Stimulated activated CD8-positive, alpha-beta memory T cell treated with anti-CD3 and anti-CD28 coated beads, Interleukin-15, amount 100 ng/mL, for 4 hours (primary cell): ENCODE data around the gene C11orf91.
"Not testable (repeated sequence)": the region's sequence is repeated elsewhere in the genome, so short reads cannot be mapped to it uniquely, and the experiment has no call there.

ENCODE experiments used
- DNase-seq, 2 donors: peaks; one replicate each; pipeline ENCODE4 v3.0.0-alpha.2; 2020; ENCODE audit warnings: low read depth in 2 of 2

Gene C11orf91

DNA sequence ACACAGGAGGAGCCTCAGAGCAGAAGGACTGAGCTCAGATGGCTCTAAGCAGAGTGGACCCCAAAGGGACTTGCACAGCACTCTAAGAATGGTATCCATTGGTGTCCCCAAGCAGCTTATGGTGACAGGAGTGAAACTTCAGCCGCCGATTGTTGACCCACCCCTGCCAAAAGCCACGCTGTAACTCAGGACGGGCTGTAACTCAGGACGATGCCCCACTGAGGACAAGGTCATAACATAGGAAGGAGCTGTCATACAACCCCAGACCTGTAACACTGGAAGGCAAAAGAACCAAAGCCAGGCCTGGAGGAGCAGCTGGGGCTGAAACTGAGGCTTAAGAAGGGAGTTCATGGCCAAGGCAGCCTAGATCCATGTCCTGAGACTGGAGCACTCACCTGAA is 21.4 kb upstream of the C11orf91 start:
- no peak for DNase-seq

DNA sequence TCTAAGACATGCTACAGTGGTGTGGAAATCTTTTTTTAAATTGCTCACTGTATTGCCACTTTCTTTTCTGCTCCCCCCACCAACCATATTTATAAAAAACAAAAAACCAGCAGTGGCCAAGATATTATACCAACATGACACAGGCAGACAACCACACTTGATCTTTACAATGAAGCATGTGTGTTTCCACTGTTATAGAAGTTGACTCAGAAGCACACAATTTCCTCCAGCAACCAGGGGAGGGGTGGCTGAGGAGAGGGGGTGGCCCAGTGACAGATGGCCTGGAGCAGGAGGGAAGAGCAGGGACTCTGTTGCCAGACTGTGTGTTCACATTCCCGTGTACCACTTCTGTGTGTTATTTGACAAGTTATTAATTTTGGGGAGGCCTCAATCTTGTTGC is 20.8 kb upstream of the C11orf91 start:
- no peak for DNase-seq

GRCh38 chr11:33719587-33719986 is 19.0 kb upstream of the C11orf91 start:
- no peak for DNase-seq

GRCh38 chr11:33718440-33718839 is 17.8 kb upstream of the C11orf91 start:
- DNase-seq: no peak

DNA sequence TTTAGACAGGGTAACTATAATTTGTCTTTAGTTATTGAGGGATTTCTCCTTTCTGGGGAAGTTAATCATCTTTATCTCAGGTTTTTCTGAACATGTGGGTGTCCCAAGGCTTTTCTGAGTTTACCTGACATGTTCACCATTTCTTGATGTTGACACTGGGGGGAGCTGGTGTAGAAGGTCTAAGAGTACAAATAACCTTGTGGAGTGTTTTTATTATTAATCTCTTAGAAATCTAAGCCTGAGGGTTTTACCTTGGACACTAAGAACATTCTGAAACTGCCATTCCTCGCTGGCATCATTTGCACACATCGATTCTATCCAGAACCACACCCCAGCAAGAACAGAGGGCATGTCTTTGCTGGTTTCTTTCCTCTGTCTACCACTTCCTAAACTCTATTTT is 15.6 kb upstream of the C11orf91 start:
- no peak for DNase-seq

DNA sequence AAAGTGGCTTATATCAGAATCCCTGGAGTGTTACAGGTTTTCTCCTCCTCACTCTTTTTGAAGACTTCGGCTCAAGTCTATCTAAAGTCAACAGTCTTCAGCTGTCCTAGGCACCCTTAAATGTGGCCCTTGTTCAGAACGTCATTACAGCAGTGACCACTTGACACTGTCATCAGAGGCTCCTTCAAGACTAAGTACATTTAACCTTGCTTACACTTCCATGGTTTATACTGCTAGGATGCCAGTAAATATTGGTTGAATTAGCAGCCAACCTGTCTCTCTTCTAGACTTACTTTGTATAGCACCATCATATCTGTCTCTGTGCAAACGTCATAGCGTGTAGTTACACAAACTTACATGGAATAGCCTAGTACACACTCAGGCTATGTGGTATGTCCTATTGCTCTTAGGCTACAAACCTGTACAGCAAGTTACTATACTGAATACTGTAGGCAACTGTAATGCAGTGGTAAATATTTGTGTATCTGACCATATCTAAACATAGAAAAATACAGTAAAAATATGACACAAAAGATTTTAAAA is 13.3 kb upstream of the C11orf91 start:
- DNase-seq: no peak

GRCh38 chr11:33713151-33713855 is 12.7 kb upstream of the C11orf91 start:
- DNase-seq: no peak

- DNase-seq: no peak
Measured at GRCh38 chr11:33712436-33712835, 11.8 kb upstream of the C11orf91 start.

GRCh38 chr11:33709466-33709865 is 8.8 kb upstream of the C11orf91 start:
- DNase-seq: no peak

DNA sequence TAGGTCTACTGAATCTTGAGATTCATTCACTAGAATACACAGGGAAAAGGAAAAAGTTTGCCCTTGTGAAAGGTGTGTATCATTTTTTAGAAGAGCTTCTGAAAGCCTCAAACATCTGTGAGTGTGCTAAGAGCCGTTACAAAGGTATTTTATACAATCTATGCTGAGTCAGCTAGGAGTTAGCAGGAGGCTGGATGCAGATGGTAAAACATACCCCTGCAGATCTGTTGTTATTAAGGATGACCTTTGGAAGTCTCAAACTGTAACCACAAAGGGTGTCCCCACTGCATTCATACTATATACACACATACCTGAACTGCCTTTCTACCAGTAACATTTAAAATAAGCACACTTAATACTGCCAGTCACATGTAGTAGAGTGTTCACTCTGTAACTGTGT is 8.4 kb upstream of the C11orf91 start:
- DNase-seq: no peak

DNA sequence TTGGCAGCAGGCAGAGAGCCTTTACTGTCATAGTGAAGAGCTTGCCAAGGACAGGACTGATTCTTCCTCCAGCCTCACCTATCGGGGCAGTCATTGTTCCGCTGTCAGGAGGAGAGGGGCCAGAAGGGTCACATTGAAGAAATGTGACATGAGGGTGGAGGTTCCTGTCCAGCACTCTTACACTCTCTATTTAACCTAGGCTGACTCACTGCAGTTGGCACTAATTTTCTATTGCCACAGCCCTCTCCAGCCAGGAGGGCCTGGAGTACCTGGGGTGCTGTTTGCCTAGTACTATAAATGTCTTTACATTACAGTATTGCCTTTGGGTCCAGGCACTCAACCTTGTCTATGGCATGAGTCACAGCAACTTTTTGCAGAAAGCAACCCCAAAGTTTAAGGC is 7.2 kb upstream of the C11orf91 start:
- not testable (repeated sequence) for DNase-seq

- no peak for DNase-seq
Measured at GRCh38 chr11:33706966-33707365, 6.3 kb upstream of the C11orf91 start.

DNA sequence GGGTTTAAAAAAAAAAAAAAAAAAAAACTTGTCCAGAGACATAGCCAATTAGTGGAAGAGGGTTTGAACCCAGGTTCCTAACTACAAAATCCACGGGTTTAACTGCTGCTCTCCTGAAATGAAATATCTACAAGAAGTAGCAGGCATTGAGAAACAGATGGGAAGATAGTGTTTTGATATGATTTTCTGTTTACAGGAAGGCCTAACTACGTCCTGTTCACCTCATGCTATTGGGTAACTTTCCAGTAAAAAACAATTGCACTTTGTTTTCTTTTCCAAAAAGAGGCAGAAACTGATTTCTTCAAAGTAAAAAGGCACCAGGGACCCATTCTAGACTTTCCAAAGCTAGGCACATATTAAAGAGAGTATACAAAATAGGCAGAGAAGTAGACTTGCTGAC is 5.9 kb upstream of the C11orf91 start:
- DNase-seq: no peak

DNA sequence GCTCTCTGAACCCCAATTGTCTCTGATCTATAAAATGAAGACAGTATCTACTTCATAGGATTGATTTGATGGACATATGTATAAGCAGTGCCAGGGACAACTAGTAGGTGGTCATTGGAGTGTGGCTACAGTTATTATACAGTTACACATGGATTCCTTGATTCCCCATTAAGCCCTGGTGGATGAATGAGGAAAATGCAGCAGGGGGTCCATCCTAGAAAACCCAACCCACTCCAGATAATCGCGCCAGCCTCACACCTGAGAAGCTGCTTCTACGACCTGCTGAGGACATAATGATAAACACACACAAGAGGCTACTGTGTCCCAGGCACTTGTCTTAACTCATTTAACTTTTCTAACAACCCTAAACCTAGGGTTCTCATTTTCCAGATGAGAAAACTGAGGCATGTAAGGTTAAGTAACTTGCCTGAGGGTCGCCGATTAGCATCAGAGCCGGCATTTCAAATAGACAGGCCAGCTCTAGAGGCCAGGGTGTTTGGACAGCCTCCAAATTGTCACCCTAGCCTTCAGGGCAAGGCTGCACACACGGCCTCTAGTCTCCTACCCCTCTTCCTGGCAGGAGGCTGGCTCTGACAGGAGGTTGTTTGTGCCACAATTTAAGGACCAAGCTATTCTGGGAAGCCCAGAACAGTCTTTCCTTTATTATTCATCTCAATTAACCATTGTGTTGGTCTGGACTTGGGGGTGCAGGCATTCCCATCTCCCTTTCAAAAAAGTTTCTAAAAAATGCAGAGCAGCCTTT is 3.8 kb upstream of the C11orf91 start:
- DNase-seq: no peak

DNA sequence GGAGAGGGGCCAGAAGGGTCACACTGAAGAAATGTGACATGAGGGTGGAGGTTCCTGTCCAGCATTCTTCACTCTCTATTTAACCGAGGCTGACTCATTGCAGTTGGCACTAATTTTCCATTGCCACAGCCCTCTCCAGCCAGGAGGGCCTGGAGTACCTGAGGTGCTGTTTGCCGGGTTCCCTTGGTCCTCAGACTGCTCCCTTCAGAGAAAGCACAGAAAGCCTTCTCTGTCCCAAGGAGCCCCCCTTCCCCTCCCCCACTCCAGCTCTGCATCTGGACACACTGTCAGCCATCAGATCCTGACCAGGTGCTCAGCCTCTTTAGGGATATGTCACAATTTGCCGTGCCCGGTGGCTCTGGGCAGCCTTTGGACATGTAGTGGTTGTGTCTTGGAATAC is 3.2 kb upstream of the C11orf91 start:
- no peak for DNase-seq

- DNase-seq: no peak
Measured at GRCh38 chr11:33703234-33703633, 2.6 kb upstream of the C11orf91 start.

DNA sequence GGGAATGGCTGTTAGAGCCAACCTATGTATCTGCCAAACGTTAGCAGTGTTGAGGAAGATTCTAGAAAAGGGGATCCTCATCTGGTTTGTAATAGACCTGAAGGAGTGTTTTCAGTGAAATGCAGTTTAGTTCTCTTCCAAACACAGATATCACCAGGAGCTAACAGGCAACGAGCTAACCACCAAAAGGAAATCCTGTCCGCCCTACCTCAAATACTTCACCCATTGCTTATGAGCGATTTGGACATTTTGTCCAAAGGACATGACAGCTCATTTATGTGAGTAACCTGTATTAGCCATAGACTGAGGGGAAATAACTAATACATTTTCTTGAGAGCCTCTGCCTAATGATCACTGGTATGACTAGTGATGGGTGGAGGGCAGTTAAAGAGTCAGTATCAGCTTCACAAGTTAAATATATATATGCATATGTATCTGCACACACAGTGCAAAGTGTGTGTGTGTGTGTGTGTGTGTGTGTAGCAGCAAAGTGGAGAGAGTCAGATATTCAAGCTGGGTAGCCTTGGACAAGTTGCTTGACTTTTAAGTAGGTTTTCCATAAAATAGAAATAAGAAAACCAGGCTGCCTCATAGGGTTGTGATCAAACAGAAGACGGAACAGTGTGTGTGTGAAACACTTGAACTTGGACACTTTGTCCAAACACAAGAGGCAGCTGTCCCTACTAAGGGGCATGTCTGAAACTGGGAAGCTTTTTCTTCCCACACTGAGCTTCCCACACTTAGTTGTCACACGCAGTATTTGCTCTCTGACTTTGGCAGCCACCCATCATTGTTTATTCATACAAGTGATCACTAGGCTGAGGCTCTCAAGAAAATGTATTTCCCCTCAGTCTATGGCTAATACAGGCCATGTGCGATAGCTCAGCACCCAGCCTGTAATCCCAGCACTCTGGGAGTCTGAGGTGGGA is 940 bp upstream of the C11orf91 start:
- no peak for DNase-seq

DNA sequence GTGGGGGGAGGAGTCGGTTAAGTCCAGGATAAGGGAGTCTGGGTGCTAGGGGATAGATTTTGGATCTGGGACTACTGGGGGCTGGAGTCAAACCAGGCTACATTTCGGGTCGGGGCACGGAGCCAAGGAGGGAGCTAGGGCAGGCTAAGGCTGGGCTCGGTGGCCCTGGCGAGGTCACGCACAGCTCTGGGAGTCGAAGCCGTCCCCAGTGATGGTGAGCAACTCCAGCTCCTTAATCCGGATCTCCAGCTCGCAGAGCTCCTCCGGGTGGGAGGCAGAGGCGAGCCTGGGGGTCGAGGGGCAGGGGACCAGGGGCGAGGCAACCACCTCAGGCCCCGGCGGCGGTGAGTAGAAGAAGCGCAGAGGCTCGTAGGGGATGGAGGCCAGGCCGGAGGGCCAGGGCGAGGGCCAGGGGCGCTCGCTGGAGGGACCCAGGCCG is 544 bp downstream of the C11orf91 start:
- no peak for DNase-seq

DNA sequence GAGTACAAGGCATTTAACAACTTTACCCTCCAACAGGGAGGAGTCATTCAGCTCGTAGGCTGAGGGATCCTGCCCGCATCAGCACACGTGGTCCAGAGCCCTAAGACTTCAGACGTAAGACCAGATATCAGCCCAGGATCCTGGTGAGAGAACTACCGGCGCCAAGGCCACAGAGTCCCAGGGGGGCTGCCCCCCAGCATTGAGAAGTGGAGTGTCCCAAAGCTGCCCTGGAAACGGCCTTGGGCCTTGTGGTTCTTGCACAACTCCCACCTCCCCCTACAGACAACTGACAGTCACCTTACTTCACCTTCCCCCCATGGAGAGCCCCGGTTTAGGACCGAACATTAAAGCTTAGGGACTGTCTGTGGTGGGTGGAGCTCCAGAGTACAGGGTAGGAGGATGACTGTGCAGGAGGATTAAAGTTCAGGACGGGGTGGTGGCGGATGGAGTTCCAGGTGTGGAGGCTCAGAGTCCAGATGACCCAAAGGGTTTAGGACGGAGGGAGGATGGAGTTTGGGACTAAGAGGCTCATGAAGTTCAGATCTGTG is 1.0 kb downstream of the C11orf91 start:
- no peak for DNase-seq

GRCh38 chr11:33698921-33699320 is 1.7 kb downstream of the C11orf91 start:
- DNase-seq: no peak

- DNase-seq: no peak
Measured at GRCh38 chr11:33697997-33698396, 2.6 kb downstream of the C11orf91 start.
